ENCODE results near the gene SLC12A3. TPM values are rescaled to one million over a fixed set of nuclear protein-coding genes. Genes with fewer than 3 reads are reported as not detected.

SLC12A3 gene
- total and polyA plus RNA-seq, 4 experiments from 2014 or later, result not detected

- no peaks in the 10 kb centered on the region for H3K36me3 ChIP-seq (ENCODE audit: insufficient read depth, low read length)
- no peak overlapping the region for H3K4me3 Mint-ChIP-seq
- H3K36me3 Mint-ChIP-seq, result no peaks in the 10 kb centered on the region
- H3K4me3 ChIP-seq (ENCODE audit: low read length in 2 of 2), result no peak overlapping the region
- H3K4me1 ChIP-seq (ENCODE audit: insufficient read depth, low read length), result peaks cover 20% of the 10 kb centered on the region
- no peaks in the 10 kb centered on the region for H3K27me3 ChIP-seq (ENCODE audit: insufficient read depth, low read length)
- CTCF ChIA-PET (ENCODE audit: partially characterized antibody), result no interaction called here
- POLR2A ChIA-PET (ENCODE audit: partially characterized antibody), result interaction anchor here (1.4 to 5.2 kb wide), 2 partner anchors 12 to 15 kb away, joined by 5 to 45 read pairs; partner anchors contain the start of gene HERPUD1
- no peaks in the 10 kb centered on the region for H3K9me3 ChIP-seq (ENCODE audit: control insufficient read depth in 1 of 2, low read length in 2 of 2)
- H3K27ac ChIP-seq (ENCODE audit: low read depth, low read length), result no peak overlapping the region
- intact Hi-C loops (cut with micrococcal nuclease), result no loop called here
- no peak overlapping the region for H3K27ac Mint-ChIP-seq
- DNase-seq, result no peak
- peaks cover 15 to 26% (median 15%) of the 10 kb centered on the region in 4 donors for H3K4me1 Mint-ChIP-seq
- H3K9me3 Mint-ChIP-seq, result no peaks in the 10 kb centered on the region
- H3K27me3 Mint-ChIP-seq, result peaks cover 0 to 3% of the 10 kb centered on the region in 2 donors
Observed at GRCh38 chr16:56919099-56919800, 54.2 kb downstream of the SLC12A3 start.

DNA sequence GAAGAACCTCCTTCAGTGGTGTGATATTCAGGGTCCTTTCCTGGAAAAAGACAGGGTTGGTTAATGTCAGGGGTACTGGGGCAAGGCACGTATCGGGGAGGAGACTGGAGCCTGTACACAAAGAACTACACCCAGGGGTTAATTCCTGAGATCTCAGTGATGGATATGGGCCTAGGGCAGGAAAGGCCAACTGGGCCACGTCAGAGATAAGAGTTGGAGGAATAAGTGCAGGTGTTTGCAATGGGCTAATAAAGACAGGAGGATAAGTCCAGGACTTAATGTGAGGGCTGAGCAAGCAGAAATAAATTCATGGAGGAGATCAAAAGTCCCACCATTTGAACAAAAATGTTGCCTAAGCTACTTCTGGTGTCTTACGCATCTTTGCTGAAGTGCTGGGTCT lies 56.6 kb downstream of the SLC12A3 start:
- no peak for DNase-seq
- ChIA-PET CTCF (ENCODE audit: partially characterized antibody) (no interaction called here), POLR2A (ENCODE audit: partially characterized antibody) (no interaction called here)
- Histone ChIP-seq H3K27me3 (ENCODE audit: insufficient read depth, low read length) (no peaks in the 10 kb centered on the region), H3K4me3 (ENCODE audit: low read length in 2 of 2) (no peak overlapping the region), H3K4me1 (ENCODE audit: insufficient read depth, low read length) (peaks cover 16% of the 10 kb centered on the region), H3K9me3 (ENCODE audit: control insufficient read depth in 1 of 2, low read length in 2 of 2) (no peaks in the 10 kb centered on the region), H3K27ac (ENCODE audit: low read depth, low read length) (no peak overlapping the region), H3K36me3 (ENCODE audit: insufficient read depth, low read length) (no peaks in the 10 kb centered on the region)
- Mint-ChIP-seq H3K27ac (no peak overlapping the region), H3K4me1 (peaks cover 11 to 26% (median 14%) of the 10 kb centered on the region in 4 donors), H3K36me3 (no peaks in the 10 kb centered on the region), H3K9me3 (no peaks in the 10 kb centered on the region), H3K27me3 (no peaks in the 10 kb centered on the region), H3K4me3 (no peak overlapping the region)
- intact Hi-C loops (cut with micrococcal nuclease), result no loop called here

DNA sequence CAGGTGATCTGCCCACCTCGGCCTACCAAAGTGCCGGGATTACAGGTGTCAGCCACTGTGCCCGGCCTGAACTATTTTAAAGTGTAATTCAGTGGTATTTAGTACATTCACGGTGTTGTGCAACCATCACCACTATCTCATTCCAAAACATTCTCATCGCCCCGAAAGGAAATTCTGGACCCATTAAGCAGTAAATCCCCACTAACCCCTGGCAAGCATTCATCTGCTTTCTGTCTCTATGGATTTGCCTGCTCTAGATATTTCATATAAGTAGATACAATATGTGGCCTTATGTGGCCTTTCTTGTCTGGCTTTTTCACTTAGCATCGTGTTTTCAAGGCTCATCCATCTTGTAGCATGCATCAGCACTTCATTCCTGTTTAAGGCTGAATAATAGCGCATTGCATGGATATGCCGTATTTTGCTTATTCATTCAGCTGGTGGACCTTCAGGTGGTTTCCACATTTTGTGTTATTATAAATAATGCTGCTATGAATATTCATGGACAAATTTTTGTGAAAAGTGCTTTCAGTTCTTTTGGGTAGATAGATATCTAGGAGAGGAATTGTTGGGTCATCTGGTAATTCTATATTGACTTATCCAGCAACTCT lies 58.6 kb downstream of the SLC12A3 start:
- H3K4me3 Mint-ChIP-seq, result no peak overlapping the region
- H3K27me3 Mint-ChIP-seq, result no peaks in the 10 kb centered on the region
- H3K27ac Mint-ChIP-seq, result peak overlapping the region in 1 of 7 donors; percentile 51
- no peaks in the 10 kb centered on the region for H3K9me3 ChIP-seq (ENCODE audit: control insufficient read depth in 1 of 2, low read length in 2 of 2)
- no peaks in the 10 kb centered on the region for H3K27me3 ChIP-seq (ENCODE audit: insufficient read depth, low read length)
- intact Hi-C loops (cut with micrococcal nuclease), result no loop called here
- no peaks in the 10 kb centered on the region for H3K4me1 ChIP-seq (ENCODE audit: insufficient read depth, low read length)
- H3K4me1 Mint-ChIP-seq, result peaks cover 0 to 11% (median 3%) of the 10 kb centered on the region in 4 donors
- no peak overlapping the region for H3K27ac ChIP-seq (ENCODE audit: low read depth, low read length)
- POLR2A ChIA-PET (ENCODE audit: partially characterized antibody), result interaction anchor here (0.6 to 1.0 kb wide), 2 partner anchors 8 to 9 kb away, joined by 3 read pairs; partner anchors contain the start of gene HERPUD1
- no peak for DNase-seq
- H3K9me3 Mint-ChIP-seq, result no peaks in the 10 kb centered on the region
- CTCF ChIA-PET (ENCODE audit: partially characterized antibody), result no interaction called here
- no peaks in the 10 kb centered on the region for H3K36me3 Mint-ChIP-seq
- H3K36me3 ChIP-seq (ENCODE audit: insufficient read depth, low read length), result no peaks in the 10 kb centered on the region
- no peak overlapping the region for H3K4me3 ChIP-seq (ENCODE audit: low read length in 2 of 2)

DNA sequence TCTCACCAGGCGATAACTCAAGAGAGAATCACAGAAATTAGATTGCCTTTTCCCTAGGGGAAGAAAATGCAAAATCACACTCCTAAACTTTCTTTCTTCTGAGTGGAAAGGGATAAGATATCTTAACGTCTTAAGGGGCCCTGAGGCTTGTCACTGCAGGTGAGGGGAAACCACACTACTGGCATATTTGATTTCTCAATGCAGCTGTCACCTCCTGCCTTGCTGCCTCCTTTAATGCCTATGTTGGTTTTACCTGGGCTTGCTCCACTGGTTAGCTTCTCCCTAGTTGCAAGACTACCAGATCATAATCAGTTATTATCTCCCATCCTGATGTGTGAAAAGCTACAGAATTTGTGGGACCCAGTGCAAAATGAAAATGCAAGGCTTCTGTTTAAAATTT lies 62.5 kb downstream of the SLC12A3 start:
- intact Hi-C loops (cut with micrococcal nuclease), result no loop called here
- CTCF ChIA-PET (ENCODE audit: partially characterized antibody), result no interaction called here
- Histone ChIP-seq H3K9me3 (ENCODE audit: control insufficient read depth in 1 of 2, low read length in 2 of 2) (no peaks in the 10 kb centered on the region), H3K4me1 (ENCODE audit: insufficient read depth, low read length) (peaks cover 10% of the 10 kb centered on the region), H3K27me3 (ENCODE audit: insufficient read depth, low read length) (no peaks in the 10 kb centered on the region), H3K4me3 (ENCODE audit: low read length in 2 of 2) (no peak overlapping the region), H3K27ac (ENCODE audit: low read depth, low read length) (no peak overlapping the region), H3K36me3 (ENCODE audit: insufficient read depth, low read length) (no peaks in the 10 kb centered on the region)
- H3K4me3 Mint-ChIP-seq, result no peak overlapping the region
- no peak for DNase-seq
- peak overlapping the region in 1 of 7 donors; percentile 42 for H3K27ac Mint-ChIP-seq
- H3K36me3 Mint-ChIP-seq, result peaks cover 0 to 6% of the 10 kb centered on the region in 2 donors
- POLR2A ChIA-PET (ENCODE audit: partially characterized antibody), result interaction anchor here (1.0 kb wide), 1 partner anchor 19 kb away, joined by 4 read pairs; no protein-coding TSS in a partner anchor
- no peaks in the 10 kb centered on the region for H3K27me3 Mint-ChIP-seq
- peaks cover 2 to 16% (median 6%) of the 10 kb centered on the region in 4 donors for H3K4me1 Mint-ChIP-seq
- no peaks in the 10 kb centered on the region for H3K9me3 Mint-ChIP-seq

- Mint-ChIP-seq H3K27ac (peak overlapping the region in 2 of 7 donors; percentile 30 to 66), H3K36me3 (peaks cover 0 to 26% of the 10 kb centered on the region in 2 donors), H3K27me3 (no peaks in the 10 kb centered on the region), H3K9me3 (no peaks in the 10 kb centered on the region), H3K4me3 (no peak overlapping the region), H3K4me1 (peaks cover 10 to 36% (median 17%) of the 10 kb centered on the region in 4 donors)
- POLR2A ChIA-PET (ENCODE audit: partially characterized antibody), result interaction anchor here (0.7 to 3.7 kb wide), 3 partner anchors 9 to 77 kb away, joined by 3 to 45 read pairs (median 4); no protein-coding TSS in a partner anchor
- Histone ChIP-seq H3K9me3 (ENCODE audit: control insufficient read depth in 1 of 2, low read length in 2 of 2) (no peaks in the 10 kb centered on the region), H3K27ac (ENCODE audit: low read depth, low read length) (no peak overlapping the region), H3K36me3 (ENCODE audit: insufficient read depth, low read length) (no peaks in the 10 kb centered on the region), H3K4me3 (ENCODE audit: low read length in 2 of 2) (no peak overlapping the region), H3K4me1 (ENCODE audit: insufficient read depth, low read length) (peaks cover 25% of the 10 kb centered on the region), H3K27me3 (ENCODE audit: insufficient read depth, low read length) (no peaks in the 10 kb centered on the region)
- intact Hi-C loops (cut with micrococcal nuclease), result loop anchor here (10.0 kb wide), 1 partner anchor 205 kb away; no protein-coding TSS in a partner anchor
- CTCF ChIA-PET (ENCODE audit: partially characterized antibody), result interaction anchor here (0.7 kb wide), 1 partner anchor 43 kb away, joined by 3 read pairs; no protein-coding TSS in a partner anchor
- no peak for DNase-seq
Observed at GRCh38 chr16:56929639-56930038, 64.6 kb downstream of the SLC12A3 start.

- intact Hi-C loops (cut with micrococcal nuclease), result loop anchor here (10.0 kb wide), 1 partner anchor 206 kb away; no protein-coding TSS in a partner anchor
- Mint-ChIP-seq H3K36me3 (peaks cover 8 to 36% of the 10 kb centered on the region in 2 donors), H3K4me1 (peaks cover 17 to 41% (median 26%) of the 10 kb centered on the region in 4 donors), H3K9me3 (no peaks in the 10 kb centered on the region), H3K27ac (peak overlapping the region; percentile 93 to 99 (median 96)), H3K4me3 (peak overlapping the region in 6 of 8 donors; percentile 29 to 99 (median 96)), H3K27me3 (no peaks in the 10 kb centered on the region)
- Histone ChIP-seq H3K4me1 (ENCODE audit: insufficient read depth, low read length) (peaks cover 35% of the 10 kb centered on the region), H3K27ac (ENCODE audit: low read depth, low read length) (peak overlapping the region; percentile 96), H3K9me3 (ENCODE audit: control insufficient read depth in 1 of 2, low read length in 2 of 2) (no peaks in the 10 kb centered on the region), H3K4me3 (ENCODE audit: low read length in 2 of 2) (no peak overlapping the region), H3K27me3 (ENCODE audit: insufficient read depth, low read length) (no peaks in the 10 kb centered on the region), H3K36me3 (ENCODE audit: insufficient read depth, low read length) (peaks cover under 1% of the 10 kb centered on the region)
- POLR2A ChIA-PET (ENCODE audit: partially characterized antibody), result interaction anchor here (0.6 to 4.7 kb wide), 14 partner anchors 8 to 434 kb away, joined by 4 to 51 read pairs (median 10); partner anchors contain the start of genes CPNE2 and NLRC5
- no peak for DNase-seq
- CTCF ChIA-PET (ENCODE audit: partially characterized antibody), result interaction anchor here (0.7 to 1.1 kb wide), 3 partner anchors 10 to 84 kb away, joined by 3 to 5 read pairs (median 3); no protein-coding TSS in a partner anchor
Observed at GRCh38 chr16:56930486-56931270, 65.7 kb downstream of the SLC12A3 start.

Measured in CD4-positive, alpha-beta memory T cell (primary cell).